ENCODE results near the gene MYH13.

DNA sequence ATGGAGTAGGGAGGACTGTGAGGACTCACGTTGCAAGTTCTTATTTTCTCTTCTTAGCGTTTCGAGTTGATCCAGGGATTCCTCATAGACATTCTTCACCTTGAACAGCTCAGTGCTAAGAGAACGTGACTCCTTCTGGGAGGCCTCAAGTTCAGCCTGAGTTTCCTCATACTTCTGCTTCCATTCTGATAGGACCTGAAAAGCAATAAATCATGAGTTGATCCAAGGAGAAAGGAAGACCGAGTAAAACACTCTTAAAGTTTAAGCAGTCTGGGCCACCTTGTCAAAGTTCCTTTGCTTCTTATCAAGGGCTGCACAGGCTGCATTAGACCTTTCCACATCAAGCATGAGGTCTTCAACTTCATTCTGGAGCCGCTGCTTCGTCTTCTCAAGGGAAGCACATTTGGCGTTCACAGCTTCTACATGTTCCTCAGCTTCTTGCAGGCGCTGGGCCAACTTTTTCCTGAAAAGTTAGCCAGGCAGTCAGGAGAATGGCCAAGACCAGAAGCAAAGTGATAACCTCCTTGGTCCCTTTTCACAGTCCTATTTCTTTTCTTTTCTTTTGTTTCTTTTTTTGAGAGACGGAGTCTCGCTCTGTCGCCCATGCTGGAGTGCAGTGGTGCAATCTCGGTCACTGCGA is 23.8 kb upstream of the MYH13 start:
- TF ChIP-seq, protein P1, sequence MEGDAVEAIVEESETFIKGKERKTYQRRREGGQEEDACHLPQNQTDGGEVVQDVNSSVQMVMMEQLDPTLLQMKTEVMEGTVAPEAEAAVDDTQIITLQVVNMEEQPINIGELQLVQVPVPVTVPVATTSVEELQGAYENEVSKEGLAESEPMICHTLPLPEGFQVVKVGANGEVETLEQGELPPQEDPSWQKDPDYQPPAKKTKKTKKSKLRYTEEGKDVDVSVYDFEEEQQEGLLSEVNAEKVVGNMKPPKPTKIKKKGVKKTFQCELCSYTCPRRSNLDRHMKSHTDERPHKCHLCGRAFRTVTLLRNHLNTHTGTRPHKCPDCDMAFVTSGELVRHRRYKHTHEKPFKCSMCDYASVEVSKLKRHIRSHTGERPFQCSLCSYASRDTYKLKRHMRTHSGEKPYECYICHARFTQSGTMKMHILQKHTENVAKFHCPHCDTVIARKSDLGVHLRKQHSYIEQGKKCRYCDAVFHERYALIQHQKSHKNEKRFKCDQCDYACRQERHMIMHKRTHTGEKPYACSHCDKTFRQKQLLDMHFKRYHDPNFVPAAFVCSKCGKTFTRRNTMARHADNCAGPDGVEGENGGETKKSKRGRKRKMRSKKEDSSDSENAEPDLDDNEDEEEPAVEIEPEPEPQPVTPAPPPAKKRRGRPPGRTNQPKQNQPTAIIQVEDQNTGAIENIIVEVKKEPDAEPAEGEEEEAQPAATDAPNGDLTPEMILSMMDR (IDR thresholded peaks at IDR 0.05; ENCODE audit: low read length): no peak
- TF ChIP-seq EZH2 (optimal IDR thresholded peaks at IDR 0.05; ENCODE audit: low read depth, low read length): no peak
